ENCODE results near the gene C21orf58.

The C21orf58 gene

DNA sequence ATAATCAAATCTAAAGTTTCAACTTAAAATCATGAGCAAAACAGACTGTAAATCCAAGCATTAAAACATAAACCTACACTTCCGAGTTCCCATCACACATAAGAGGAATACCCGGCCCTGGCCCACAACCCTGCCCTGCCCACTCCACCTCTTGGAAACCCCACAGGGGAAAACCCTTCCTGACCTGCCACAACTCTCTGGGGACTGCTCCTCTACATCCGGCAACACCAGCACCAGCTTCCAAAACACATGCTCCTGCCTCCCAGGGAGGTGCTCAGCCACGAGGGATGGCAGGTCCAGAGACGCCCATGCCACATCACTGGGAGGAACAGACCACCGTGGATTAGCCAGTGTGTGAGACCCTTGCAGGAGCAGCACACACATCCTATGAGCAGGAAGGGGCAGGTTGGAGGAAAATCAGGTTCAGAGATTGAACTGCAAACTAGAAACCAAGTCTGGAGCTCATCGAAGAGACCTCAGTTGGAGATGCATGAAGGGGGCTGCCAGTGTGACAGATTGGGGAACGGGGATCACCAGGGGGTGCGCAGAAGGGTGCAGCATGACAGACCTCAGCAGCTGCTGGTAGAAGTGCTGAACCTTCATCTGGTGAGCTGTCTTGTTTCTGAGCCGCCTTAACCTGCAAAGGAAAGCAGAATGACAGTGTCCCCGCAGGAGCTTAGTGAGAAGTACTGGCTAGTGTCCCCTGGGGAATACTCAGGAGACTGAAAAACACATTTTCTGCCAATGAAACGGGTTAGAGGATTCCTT, 69.3 kb downstream of the C21orf58 start:
- DNase-seq = no peak

DNA sequence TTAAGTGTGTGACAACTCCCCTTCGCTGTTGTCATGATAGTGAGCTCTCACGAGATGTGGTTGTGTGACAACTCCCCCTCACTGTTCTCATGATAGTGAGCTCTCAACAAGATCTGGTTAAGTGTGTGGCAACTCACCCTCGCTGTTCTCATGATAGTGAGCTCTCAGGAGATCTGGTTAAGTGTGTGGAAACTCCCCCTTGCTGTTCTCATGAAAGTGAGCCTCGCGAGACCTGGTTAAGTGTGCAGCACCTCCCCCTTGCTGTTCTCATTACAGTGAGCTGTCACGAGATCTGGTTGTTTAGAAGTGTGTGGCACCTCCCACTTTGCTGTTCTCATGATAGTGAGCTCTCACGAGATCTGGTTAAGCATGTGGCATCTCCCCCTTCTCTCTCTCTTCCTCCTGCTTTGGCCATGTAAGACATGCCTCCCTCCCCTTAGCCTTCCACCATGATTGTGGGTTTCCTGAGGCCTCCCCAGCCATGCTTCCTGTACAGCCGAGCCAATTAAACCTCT, 70.0 kb downstream of the C21orf58 start:
- DNase-seq = peak; percentile 8

DNA sequence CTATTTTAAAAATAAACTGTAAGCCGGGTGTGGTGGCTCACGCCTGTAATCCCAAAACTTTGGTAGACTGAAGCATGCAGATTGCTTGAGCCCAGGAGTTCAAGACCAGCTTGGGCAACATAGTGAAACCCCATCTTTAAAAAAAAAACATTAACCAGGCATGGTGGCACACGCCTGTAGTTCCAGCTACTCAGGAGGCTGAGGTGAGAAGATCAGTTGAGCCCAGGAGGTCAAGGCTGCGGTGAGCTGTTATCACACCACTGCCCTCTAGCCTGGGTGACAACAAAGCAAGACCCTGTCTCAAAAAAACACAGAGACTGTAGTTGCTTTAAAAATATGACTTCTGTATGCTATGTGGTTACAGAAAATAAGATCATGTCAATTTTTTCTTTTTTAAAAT, 70.8 kb downstream of the C21orf58 start:
- DNase-seq = no peak
